K562 (cell line): ENCODE results near the gene TNKS2. TPM values are rescaled to one million over a fixed set of nuclear protein-coding genes. Genes with fewer than 3 reads are reported as not detected.

ENCODE experiments used
- ATAC-seq: fragments of 200-7000 bp; cut with Tn5 transposase; 3 replicates; pipeline ENCODE4 v1.9.1; 2020; ENCODE audit warnings: moderate library complexity
- BruUV-seq: library from RNA; stranded (reverse); fragments of 400-500 nt; replicated peaks from 2 replicates; lab custom pipeline; 2021; lab: Mats Ljungman, UMichigan
- CTCF ChIA-PET: fragments of 300-600 bp; formaldehyde crosslinking; extraction: SDS; loops from one replicate; lab custom pipeline; 2021; ENCODE audit warnings: low intra/inter-chr PET ratio; lab: Yijun Ruan, JAX
- POLR2A ChIA-PET: fragments of 300-600, 350-650 bp; sonication (Branson Sonifier 250); formaldehyde crosslinking; extraction: SDS; loops from one replicate; lab custom pipeline; 2021; ENCODE audit warnings: antibody characterized with exemption, inconsistent platforms; lab: Yijun Ruan, JAX
- DNase-seq, 4 experiments: peaks; one replicate each; pipeline versions ENCODE4 v3.0.0 to v3.0.0-alpha.2; 2011 to 2018; ENCODE audit warnings: low spot score in 3 of 4, mixed read lengths in 3 of 4; ENCODE audit errors: extremely low read depth in 1 of 4
- FAIRE-seq: peaks from 2 replicates; lab custom pipeline; 2011; peaks lifted over from hg19 to GRCh38; lab: Jason Lieb, UNC
- H2AFZ ChIP-seq: 2 replicates; pipeline ENCODE4 v1.6.0; 2011; ENCODE audit warnings: low read depth, low read length, control low read depth, inconsistent platforms
- H3K27ac ChIP-seq: fragments of 200-600 bp; 3 replicates; pipeline ENCODE4 v1.8.0; 2011; ENCODE audit warnings: low read depth, mild to moderate bottlenecking, control low read depth, inconsistent platforms, low read length, moderate library complexity, mixed read lengths; ENCODE audit errors: extremely low read depth
- H3K27me3 ChIP-seq, 2 experiments: fragments of 300-600 bp in 1 of 2; 2 replicates in 1 of 2; 3 replicates in 1 of 2; pipeline versions ENCODE4 v1.6.0 to v1.8.0; 2011; ENCODE audit warnings: inconsistent platforms in 2 of 2, low read length in 2 of 2, mild to moderate bottlenecking in 1 of 2, mixed read lengths in 1 of 2, moderate library complexity in 1 of 2; ENCODE audit not compliant: control insufficient read depth in 2 of 2, insufficient read depth in 2 of 2
- H3K36me3 ChIP-seq: fragments of 300-600 bp; 3 replicates; pipeline ENCODE4 v1.8.0; 2011; ENCODE audit warnings: mild to moderate bottlenecking, low read length, inconsistent platforms; ENCODE audit not compliant: control insufficient read depth, insufficient read depth
- H3K4me1 ChIP-seq, 2 experiments: fragments of 200-600 bp in 1 of 2; replicated peaks in 1 of 2; 2 replicates in 1 of 2; 3 replicates in 1 of 2; pipeline versions ENCODE4 v1.5.1 to v1.8.0; 2011; ENCODE audit warnings: inconsistent platforms in 2 of 2, low read length in 2 of 2, mild to moderate bottlenecking in 1 of 2, mixed read lengths in 1 of 2, moderate library complexity in 1 of 2; ENCODE audit not compliant: control insufficient read depth in 2 of 2, insufficient read depth in 2 of 2
- H3K4me2 ChIP-seq: 2 replicates; pipeline ENCODE4 v1.6.1; 2011; ENCODE audit warnings: low read length, control low read depth, inconsistent platforms, mixed read lengths; ENCODE audit not compliant: insufficient read depth
- H3K4me3 ChIP-seq: fragments of 200-600 bp; sonication (generic), shearing (Covaris generic); 2 replicates; pipeline ENCODE4 v1.5.1; 2016; ENCODE audit warnings: control low read depth, inconsistent platforms
- H3K79me2 ChIP-seq: fragments of 200-600 bp; 3 replicates; pipeline ENCODE4 v1.8.0; 2011; ENCODE audit warnings: low read length, inconsistent platforms; ENCODE audit not compliant: control insufficient read depth, insufficient read depth
- H3K9ac ChIP-seq, 2 experiments: 2 replicates each; pipeline versions ENCODE4 v1.6.0 to v1.6.1; 2011; ENCODE audit warnings: low read depth in 2 of 2, low read length in 2 of 2, control low read depth in 1 of 2, inconsistent platforms in 1 of 2, mild to moderate bottlenecking in 1 of 2, mixed read lengths in 1 of 2; ENCODE audit not compliant: insufficient read depth in 1 of 2
- H3K9me1 ChIP-seq: one replicate; pipeline ENCODE4 v1.6.0; 2011; ENCODE audit warnings: inconsistent platforms, mild to moderate bottlenecking, low read length, moderate library complexity; ENCODE audit not compliant: control insufficient read depth, insufficient read depth
- H3K9me3 ChIP-seq: replicated peaks from 2 replicates; pipeline ENCODE4 v1.5.1; 2011; ENCODE audit warnings: low read depth, low read length, inconsistent platforms; ENCODE audit not compliant: control insufficient read depth, insufficient read depth
- H4K20me1 ChIP-seq: replicated peaks from 2 replicates; pipeline ENCODE4 v1.6.1; 2011; ENCODE audit warnings: low read length, inconsistent platforms, mixed read lengths; ENCODE audit not compliant: control insufficient read depth, insufficient read depth
- ARID1B ChIP-seq: fragments of 450-650 bp; IDR thresholded peaks from 2 replicates; pipeline ENCODE4 v1.6.1; 2016; ENCODE audit warnings: antibody characterized with exemption, mild to moderate bottlenecking, inconsistent platforms
- ASH1L ChIP-seq: fragments of 450-650 bp; IDR thresholded peaks from 2 replicates; pipeline ENCODE4 v1.6.1; 2018; ENCODE audit warnings: borderline replicate concordance, mild to moderate bottlenecking, low read depth; ENCODE audit not compliant: partially characterized antibody
- C11orf30 ChIP-seq: fragments of 450-650 bp; IDR thresholded peaks from 2 replicates; pipeline ENCODE4 v1.6.1; 2016; ENCODE audit warnings: low read depth, mild to moderate bottlenecking
- CBFB ChIP-seq: sonication (generic); formaldehyde crosslinking; IDR thresholded peaks from 2 replicates; pipeline ENCODE4 v1.4.0; 2020; ENCODE audit warnings: mild to moderate bottlenecking, missing genetic modification reagents
- ETV1 ChIP-seq: fragments of 450-650 bp; conservative IDR thresholded peaks from 2 replicates; pipeline ENCODE4 v1.6.1; 2016; ENCODE audit warnings: missing genetic modification characterization, control low read depth, low read depth, missing compliant biosample characterization
- GATAD2A ChIP-seq: fragments of 450-650 bp; IDR thresholded peaks from 2 replicates; pipeline ENCODE4 v1.6.1; 2017
- GTF2A2 ChIP-seq: IDR thresholded peaks from 2 replicates; pipeline ENCODE4 v1.6.1; 2016; ENCODE audit warnings: mild to moderate bottlenecking, missing genetic modification characterization, missing compliant biosample characterization
- HDAC1 ChIP-seq, 2 experiments: fragments of 450-650 bp; IDR thresholded peaks; 2 replicates each; pipeline ENCODE4 v1.6.1; 2016 to 2017; ENCODE audit warnings: inconsistent platforms in 1 of 2, mild to moderate bottlenecking in 1 of 2, moderate library complexity in 1 of 2
- HNRNPK ChIP-seq: fragments of 200-400 bp; formaldehyde crosslinking; IDR thresholded peaks from one replicate; pipeline ENCODE4 v1.6.1; 2018; ENCODE audit warnings: mild to moderate bottlenecking, low read depth, low read length; ENCODE audit not compliant: poor library complexity, severe bottlenecking
- JUND ChIP-seq, 2 experiments: IDR thresholded peaks; 2 replicates in 1 of 2; 3 replicates in 1 of 2; pipeline ENCODE4 v1.6.1; 2011; ENCODE audit warnings: borderline replicate concordance in 2 of 2, low read depth in 2 of 2, low read length in 2 of 2, improper control_type of control experiment in 1 of 2, missing biosample characterization in 1 of 2, missing genetic modification characterization in 1 of 2, missing genetic modification reagents in 1 of 2
- KLF16 ChIP-seq: IDR thresholded peaks from 2 replicates; pipeline ENCODE4 v1.6.1; 2016; ENCODE audit warnings: antibody characterized with exemption
- LEF1 ChIP-seq: fragments of 450-650 bp; IDR thresholded peaks from 2 replicates; pipeline ENCODE4 v1.6.1; 2016; ENCODE audit warnings: mild to moderate bottlenecking
- MAFF ChIP-seq: IDR thresholded peaks from 2 replicates; pipeline ENCODE4 v1.6.1; 2012; ENCODE audit warnings: low read length, improper control_type of control experiment
- NFE2L1 ChIP-seq: fragments of 450-650 bp; IDR thresholded peaks from 2 replicates; pipeline ENCODE4 v1.6.1; 2016; ENCODE audit warnings: missing genetic modification characterization, low read depth, mild to moderate bottlenecking, missing compliant biosample characterization, moderate library complexity, borderline replicate concordance
- POLR2B ChIP-seq: fragments of 450-650 bp; IDR thresholded peaks from 2 replicates; pipeline ENCODE4 v1.6.1; 2018; ENCODE audit warnings: low read depth; ENCODE audit not compliant: partially characterized antibody
- PTBP1 ChIP-seq: fragments of 200-400 bp; formaldehyde crosslinking; IDR thresholded peaks from 2 replicates; pipeline ENCODE4 v1.6.1; 2017; ENCODE audit warnings: low read depth, low read length
- RB1 ChIP-seq: fragments of 450-650 bp; IDR thresholded peaks from 2 replicates; pipeline ENCODE4 v1.6.1; 2017; ENCODE audit warnings: low read depth, mild to moderate bottlenecking
- TCF7 ChIP-seq: sonication (generic); IDR thresholded peaks from 2 replicates; pipeline ENCODE4 v1.6.1; 2016; ENCODE audit warnings: antibody characterized with exemption, borderline replicate concordance
- ZBTB1 ChIP-seq: sonication (generic); formaldehyde crosslinking; IDR thresholded peaks from 2 replicates; pipeline ENCODE4 v1.8.1; 2023; ENCODE audit warnings: missing genetic modification reagents, low read depth, mild to moderate bottlenecking, borderline replicate concordance
- ZFP30 ChIP-seq: fragments of 250-450 bp; sonication (Bioruptor Pico); IDR thresholded peaks from 2 replicates; pipeline ENCODE4 v1.8.0; 2022; ENCODE audit warnings: moderate library complexity, mild to moderate bottlenecking, inconsistent platforms, borderline replicate concordance
- ZNF3 ChIP-seq: fragments of 250-450 bp; sonication (Bioruptor Pico); IDR thresholded peaks from 2 replicates; pipeline ENCODE4 v1.5.0; 2021; ENCODE audit warnings: mild to moderate bottlenecking, moderate library complexity
- ZNF780A ChIP-seq: fragments of 250-450 bp; sonication (Bioruptor Pico); IDR thresholded peaks from 2 replicates; pipeline ENCODE4 v1.5.0; 2021; ENCODE audit warnings: mild to moderate bottlenecking
- ZNF79 ChIP-seq: fragments of 250-450 bp; sonication (Bioruptor Pico); IDR thresholded peaks from 2 replicates; pipeline ENCODE4 v1.4.0; 2020; ENCODE audit warnings: low read depth, mild to moderate bottlenecking, moderate library complexity
- WGBS: fragments of 100-300 bp; shearing (Covaris generic); methylation state at CpG from one replicate; pipeline ENCODE4 v1.1.6; 2016; ENCODE audit warnings: low coverage, mixed read lengths; ENCODE audit not compliant: insufficient coverage; ENCODE audit errors: missing lambda C conversion rate; 5-methylcytosine and 5-hydroxymethylcytosine counted together
- in situ Hi-C: fragments of 300-500 bp; cut with MboI; formaldehyde crosslinking; loops from 4 replicates; pipeline ENCODE4 v1.15.0; 2018; ENCODE audit warnings: inconsistent platforms, mixed read lengths
- intact Hi-C: fragments of 100-400 bp; cut with micrococcal nuclease; formaldehyde crosslinking; loops from 2 replicates; pipeline ENCODE4 v1.14.2; 2022
- polyA plus RNA-seq, 8 experiments: library from polyadenylated mRNA; depleted of rRNA in 4 of 8; stranded (reverse) in 5 of 8; unstranded in 3 of 8; fragments of >200 nt; fragmentation: Nextera tagmentation in 2 of 8; fragmentation: Illumina TruSeq in 1 of 8; extraction: Ambion mirVana in 2 of 8; extraction: Trizol in 1 of 8; gene quantifications; 2 replicates each; pipeline versions ENCODE4 v1.2.1 to v1.2.3, GENCODE V29; 2011 to 2014; ENCODE audit warnings: inconsistent platforms in 1 of 8, missing spikeins in 1 of 8
- total RNA-seq, 7 experiments: library from RNA; depleted of rRNA in 6 of 7; stranded (reverse); fragments of >200 nt in 6 of 7; fragmentation: Illumina TruSeq in 2 of 7; extraction: Trizol in 2 of 7; gene quantifications; 2 replicates each; pipeline versions ENCODE4 v1.2.1 to v1.2.3, GENCODE V29; 2011 to 2021; ENCODE audit warnings: low replicate concordance in 1 of 7
- TF ChIP-seq, protein P1 (sequence below): sonication (generic); formaldehyde crosslinking; IDR thresholded peaks from 2 replicates; pipeline ENCODE4 v1.8.1; 2023; ENCODE audit warnings: mild to moderate bottlenecking, missing genetic modification reagents

The TNKS2 gene
- total and polyA plus RNA-seq, 9 of the 15 experiments (the other 6 are each of a cell fraction or from before 2014, with no cell fraction given): 3.5 to 19.8 (median 8.6) TPM

DNA sequence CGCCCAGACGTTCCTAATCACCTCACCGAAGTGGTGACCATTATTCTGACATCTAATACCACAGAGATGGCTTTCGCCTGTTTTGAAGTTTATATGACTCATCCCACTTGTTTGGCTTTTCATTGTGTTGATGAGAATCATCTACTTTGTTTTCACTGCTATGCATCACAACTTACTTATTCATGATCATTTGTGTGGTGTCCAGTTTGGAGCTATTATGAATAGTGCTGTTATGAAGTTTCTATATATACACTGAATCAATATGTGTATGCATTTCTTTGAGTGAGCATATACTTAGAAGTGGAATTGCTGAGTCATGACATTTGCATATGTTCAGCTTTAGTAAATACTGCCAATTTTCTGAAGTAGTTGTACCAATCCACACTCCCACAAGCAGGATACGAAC lies 38.6 kb upstream of the TNKS2 start:
- H3K9ac ChIP-seq: no peak overlapping the region
- POLR2A ChIA-PET: no interaction called here
- intact Hi-C loops: loop anchor here (2.0 to 10.0 kb wide), 3 partner anchors 95 to 675 kb away; no protein-coding TSS in a partner anchor
- DNase-seq (peak in 1 of 4 experiments; percentile 11), FAIRE-seq (peak; percentile 42), ATAC-seq (no peak)
- no peaks in the 10 kb centered on the region for H3K36me3 ChIP-seq
- H3K79me2 ChIP-seq: no peaks in the 10 kb centered on the region
- CTCF ChIA-PET: interaction anchor here (0.7 to 1.4 kb wide), 2 partner anchors 153 to 155 kb away, joined by 3 to 4 read pairs; no protein-coding TSS in a partner anchor
- H3K27ac ChIP-seq: no peak overlapping the region
- H3K9me1 ChIP-seq: no peaks in the 10 kb centered on the region
- WGBS: 29% methylated on average over 5 of the region's 5 CpGs
- H3K4me2 ChIP-seq: no peak overlapping the region
- no peaks in the 10 kb centered on the region for H3K27me3 ChIP-seq
- H3K4me3 ChIP-seq: no peak overlapping the region
- H4K20me1 ChIP-seq: no peaks in the 10 kb centered on the region
- BruUV-seq: no TSS peak
- no peaks in the 10 kb centered on the region for H3K9me3 ChIP-seq
- H3K4me1 ChIP-seq: no peaks in the 10 kb centered on the region; a peak in 1 of 5 replicates
- in situ Hi-C loops: loop anchor here (25.0 kb wide), 1 partner anchor 678 kb away; no protein-coding TSS in a partner anchor
- H2AFZ ChIP-seq: peak overlapping the region; percentile 23; the same call in 1 of the 2 replicates
- no peak for TF ChIP-seq LEF1
- TF ChIP-seq ZBTB1 (CRISPR knock-in tag): no peak
- TF ChIP-seq JUND (IDR thresholded peaks at IDR 0.05; ENCODE audit: borderline replicate concordance, low read depth, low read length): 0 out of 2 replicates have a peak, but pooled peaks have one; percentile 17
- no peak; the same call in 2 of the 3 replicates for TF ChIP-seq JUND (tag; IDR thresholded peaks at IDR 0.05; ENCODE audit: borderline replicate concordance, low read depth, low read length)
- no peak for TF ChIP-seq ZNF780A (CRISPR knock-in tag)
- TF ChIP-seq ETV1: no peak
- no peak for TF ChIP-seq ZNF3 (CRISPR knock-in tag)
- no peak for TF ChIP-seq GATAD2A
- no peak for TF ChIP-seq GTF2A2 (tag)
- TF ChIP-seq HNRNPK: no peak
- no peak for TF ChIP-seq PTBP1
- TF ChIP-seq ZNF79 (CRISPR knock-in tag): no peak
- no peak for TF ChIP-seq TCF7
- no peak for TF ChIP-seq POLR2B
- TF ChIP-seq ASH1L: no peak
- peak; percentile 96 for TF ChIP-seq C11orf30
- peak; percentile 39; the same call in 1 of the 2 replicates for TF ChIP-seq NFE2L1 (tag)
- TF ChIP-seq MAFF: peak; percentile 98
- TF ChIP-seq CBFB (CRISPR knock-in tag): no peak
- TF ChIP-seq ZFP30 (CRISPR knock-in tag): no peak
- no peak for TF ChIP-seq RB1
- TF ChIP-seq ARID1B: peak; percentile 17; the same call in 1 of the 2 replicates
- TF ChIP-seq HDAC1 (IDR thresholded peaks at IDR 0.05): no peak
- TF ChIP-seq KLF16: no peak
- TF ChIP-seq, protein P1, sequence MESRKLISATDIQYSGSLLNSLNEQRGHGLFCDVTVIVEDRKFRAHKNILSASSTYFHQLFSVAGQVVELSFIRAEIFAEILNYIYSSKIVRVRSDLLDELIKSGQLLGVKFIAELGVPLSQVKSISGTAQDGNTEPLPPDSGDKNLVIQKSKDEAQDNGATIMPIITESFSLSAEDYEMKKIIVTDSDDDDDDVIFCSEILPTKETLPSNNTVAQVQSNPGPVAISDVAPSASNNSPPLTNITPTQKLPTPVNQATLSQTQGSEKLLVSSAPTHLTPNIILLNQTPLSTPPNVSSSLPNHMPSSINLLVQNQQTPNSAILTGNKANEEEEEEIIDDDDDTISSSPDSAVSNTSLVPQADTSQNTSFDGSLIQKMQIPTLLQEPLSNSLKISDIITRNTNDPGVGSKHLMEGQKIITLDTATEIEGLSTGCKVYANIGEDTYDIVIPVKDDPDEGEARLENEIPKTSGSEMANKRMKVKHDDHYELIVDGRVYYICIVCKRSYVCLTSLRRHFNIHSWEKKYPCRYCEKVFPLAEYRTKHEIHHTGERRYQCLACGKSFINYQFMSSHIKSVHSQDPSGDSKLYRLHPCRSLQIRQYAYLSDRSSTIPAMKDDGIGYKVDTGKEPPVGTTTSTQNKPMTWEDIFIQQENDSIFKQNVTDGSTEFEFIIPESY (CRISPR knock-in tag): no peak
